OCI-LY1 (cell line): ENCODE measurements around the gene PER2.

Experiments
- H2AFZ ChIP-seq: fragments of 200-600 bp; sonication (generic), shearing (Covaris generic); 2 replicates; pipeline ENCODE4 v1.6.0; 2014; ENCODE audit warnings: antibody characterized with exemption, mild to moderate bottlenecking, low read length
- H3F3A ChIP-seq: fragments of 200-600 bp; sonication (generic), shearing (Covaris generic); 2 replicates; pipeline ENCODE4 v1.6.0; 2014; ENCODE audit warnings: mild to moderate bottlenecking, antibody characterized with exemption, low read length, moderate library complexity; ENCODE audit not compliant: insufficient read depth
- H3K27ac ChIP-seq: fragments of 200-600 bp; sonication (generic); 2 replicates; pipeline ENCODE4 v1.5.1; 2014; ENCODE audit warnings: low read length, mixed run types, mild to moderate bottlenecking, low read depth; ENCODE audit not compliant: poor library complexity, severe bottlenecking
- H3K27me3 ChIP-seq: fragments of 200-600 bp; sonication (generic); 2 replicates; pipeline ENCODE4 v1.6.0; 2014; ENCODE audit warnings: antibody characterized with exemption, mild to moderate bottlenecking, low read length, moderate library complexity; ENCODE audit not compliant: insufficient read depth
- H3K36me3 ChIP-seq: fragments of 200-600 bp; sonication (generic); 2 replicates; pipeline ENCODE4 v1.6.1; 2014; ENCODE audit warnings: mild to moderate bottlenecking, antibody characterized with exemption, low read length, moderate library complexity, mixed read lengths; ENCODE audit not compliant: insufficient read depth
- H3K4me1 ChIP-seq: fragments of 200-600 bp; sonication (generic); 2 replicates; pipeline ENCODE4 v1.5.1; 2014; ENCODE audit warnings: mild to moderate bottlenecking, low read length, moderate library complexity; ENCODE audit not compliant: insufficient read depth, severe bottlenecking
- H3K4me2 ChIP-seq: fragments of 200-600 bp; sonication (generic), shearing (Covaris generic); 2 replicates; pipeline ENCODE4 v1.6.1; 2014; ENCODE audit warnings: low read length
- H3K4me3 ChIP-seq: fragments of 200-600 bp; sonication (generic); 2 replicates; pipeline ENCODE4 v1.5.1; 2014; ENCODE audit warnings: low read length, low read depth, mild to moderate bottlenecking, mixed read lengths; ENCODE audit not compliant: poor library complexity, severe bottlenecking
- H3K79me2 ChIP-seq: fragments of 200-600 bp; shearing (Covaris generic); 2 replicates; pipeline ENCODE4 v1.6.1; 2016; ENCODE audit warnings: mixed run types, low read length, mixed read lengths; ENCODE audit not compliant: insufficient read depth
- H3K9ac ChIP-seq: fragments of 200-600 bp; sonication (generic), shearing (Covaris generic); 2 replicates; pipeline ENCODE4 v1.6.1; 2014; ENCODE audit warnings: mild to moderate bottlenecking, low read length, mixed read lengths
- H3K9me2 ChIP-seq: fragments of 200-600 bp; sonication (generic), shearing (Covaris generic); 2 replicates; pipeline ENCODE4 v1.6.1; 2014; ENCODE audit warnings: low read depth, mild to moderate bottlenecking, low read length, mixed read lengths
- H3K9me3 ChIP-seq: fragments of 200-600 bp; shearing (Covaris generic); 2 replicates; pipeline ENCODE4 v1.6.1; 2014; ENCODE audit warnings: low read length, mixed read lengths
- H4K20me1 ChIP-seq: fragments of 200-600 bp; sonication (generic), shearing (Covaris generic); 2 replicates; pipeline ENCODE4 v1.6.0; 2016; ENCODE audit warnings: mild to moderate bottlenecking, low read length; ENCODE audit not compliant: insufficient read depth
- CTCF ChIP-seq: fragments of 200-600 bp; sonication (generic), shearing (Covaris generic); IDR thresholded peaks from 2 replicates; pipeline ENCODE4 v1.5.1; 2017; ENCODE audit warnings: mild to moderate bottlenecking, antibody characterized with exemption, low read length, moderate library complexity, mixed read lengths
- EZH2 ChIP-seq: fragments of 200-600 bp; sonication (generic), shearing (Covaris generic); IDR thresholded peaks from 2 replicates; pipeline ENCODE4 v1.8.0; 2017; ENCODE audit warnings: borderline replicate concordance, mixed run types, mild to moderate bottlenecking, antibody characterized with exemption, low read length, moderate library complexity, mixed read lengths

Gene PER2

DNA sequence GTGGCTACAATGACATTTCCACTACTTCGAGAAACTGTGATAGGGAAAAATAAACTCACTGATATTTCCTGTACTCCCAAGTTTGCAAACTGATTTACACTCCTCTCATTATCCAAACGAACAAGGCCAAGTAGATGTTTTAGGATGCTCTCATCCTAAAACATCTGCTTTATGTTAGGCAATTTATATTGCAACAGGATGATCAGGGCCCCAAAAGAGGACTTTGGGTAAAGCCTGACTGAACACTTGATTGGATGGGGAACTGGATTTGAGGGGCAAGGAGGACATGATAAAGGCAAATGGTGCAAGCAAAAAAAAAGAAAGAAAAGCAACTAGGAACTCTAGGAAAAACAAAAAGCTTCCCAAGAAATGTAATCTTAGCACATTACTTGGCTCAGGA is 46.4 kb downstream of the PER2 start:
- no peak overlapping the region for H3K27ac ChIP-seq
- peaks cover 25% of the 10 kb centered on the region for H3K4me1 ChIP-seq
- H3K9me2 ChIP-seq = no peaks in the 10 kb centered on the region
- H2AFZ ChIP-seq = no peak overlapping the region
- H3K4me3 ChIP-seq = no peak overlapping the region
- H3K79me2 ChIP-seq = no peaks in the 10 kb centered on the region
- no peaks in the 10 kb centered on the region for H4K20me1 ChIP-seq
- H3K36me3 ChIP-seq = peaks cover 9% of the 10 kb centered on the region; the same call in 1 of the 2 replicates
- TF ChIP-seq EZH2 (no peak), CTCF (no peak)
- H3K9me3 ChIP-seq = no peaks in the 10 kb centered on the region
- H3F3A ChIP-seq = no peaks in the 10 kb centered on the region
- no peaks in the 10 kb centered on the region for H3K27me3 ChIP-seq
- no peak overlapping the region for H3K4me2 ChIP-seq
- no peak overlapping the region for H3K9ac ChIP-seq

GRCh38 chr2:238240757-238241711 is 47.4 kb downstream of the PER2 start:
- Histone ChIP-seq H3K9me3 (no peaks in the 10 kb centered on the region), H3F3A (no peaks in the 10 kb centered on the region), H3K4me2 (peak overlapping the region; percentile 75), H3K79me2 (no peaks in the 10 kb centered on the region), H3K9me2 (no peaks in the 10 kb centered on the region), H3K4me1 (peaks cover 25% of the 10 kb centered on the region), H3K4me3 (peak overlapping the region; percentile 82), H3K27ac (peak overlapping the region; percentile 6), H4K20me1 (no peaks in the 10 kb centered on the region), H3K27me3 (no peaks in the 10 kb centered on the region), H3K36me3 (peaks cover 9% of the 10 kb centered on the region; the same call in 1 of the 2 replicates), H3K9ac (no peak overlapping the region; the same call in 1 of the 2 replicates), H2AFZ (no peak overlapping the region)
- TF ChIP-seq CTCF (peak; percentile 35; the same call in 1 of the 2 replicates), EZH2 (no peak)

- Histone ChIP-seq H2AFZ (no peak within 1 kb of the TSS), H3K9me3 (no peaks in the 10 kb centered on the region), H3K79me2 (no peaks in the 10 kb centered on the region), H3K27me3 (0 out of 2 replicates have a peak, but pooled peaks cover 3% of the 10 kb centered on the region), H3K4me3 (peak within 1 kb of the TSS; percentile 82), H3K9me2 (no peaks in the 10 kb centered on the region), H3K36me3 (peaks cover 6% of the 10 kb centered on the region; the same call in 1 of the 2 replicates), H3K9ac (peak within 1 kb of the TSS; percentile 88), H4K20me1 (no peaks in the 10 kb centered on the region), H3K27ac (peak within 1 kb of the TSS; percentile 34), H3K4me2 (peak within 1 kb of the TSS; percentile 81), H3F3A (no peaks in the 10 kb centered on the region), H3K4me1 (peaks cover 25% of the 10 kb centered on the region)
- TF ChIP-seq CTCF (no peak), EZH2 (no peak)
These were observed 48.3 kb downstream of the PER2 start, which contains the start of gene HES6 for GRCh38 chr2:238239863-238240756. TSS of gene HES6 (minus strand) at chr2:238240038. CDS start at chr2:238239905, 133 bp downstream.
